ENCODE data around the gene CYP2B6. TPM values are rescaled to one million over a fixed set of nuclear protein-coding genes. Genes with fewer than 3 reads are reported as not detected.

The CYP2B6 gene
- total RNA-seq, 1 experiment from 2014 or later, result not detected

GRCh38 chr19:41013359-41013758 is 22.3 kb downstream of the CYP2B6 start:
- no peak for TF ChIP-seq CTCF (conservative IDR thresholded peaks at IDR 0.05; ENCODE audit: low read depth, low read length)
- no peaks in the 10 kb centered on the region for H3K4me1 ChIP-seq (ENCODE audit: insufficient read depth, low read length, poor library complexity, severe bottlenecking)
- peaks cover 36% of the 10 kb centered on the region for H3K27me3 ChIP-seq (replicated peaks; ENCODE audit: insufficient read depth, low read depth, low read length, poor library complexity)
- intact Hi-C loops (cut with micrococcal nuclease; ENCODE audit: unreplicated experiment), result no loop called here
- no peak for DNase-seq (ENCODE audit: low spot score)
- BruUV-seq (replicated peaks), result no TSS peak
- no peak overlapping the region for H3K4me3 ChIP-seq (ENCODE audit: low read depth, low read length, poor library complexity, severe bottlenecking)
- no peak overlapping the region for H3K27ac ChIP-seq (ENCODE audit: low read depth, low read length, poor library complexity, severe bottlenecking)
- ChIA-PET CTCF (no interaction called here), POLR2A (ENCODE audit: low non-redundant PET) (no interaction called here)
- no peaks in the 10 kb centered on the region for H3K9me3 ChIP-seq (ENCODE audit: low read depth, low read length, poor library complexity, severe bottlenecking)
- H3K36me3 ChIP-seq (ENCODE audit: insufficient read depth, low read length, poor library complexity, severe bottlenecking), result no peaks in the 10 kb centered on the region

GRCh38 chr19:41014643-41015042 is 23.6 kb downstream of the CYP2B6 start:
- no peak for TF ChIP-seq CTCF (conservative IDR thresholded peaks at IDR 0.05; ENCODE audit: low read depth, low read length)
- TF ChIP-seq EZH2 (IDR thresholded peaks at IDR 0.05; ENCODE audit: borderline replicate concordance, low read depth, low read length, poor library complexity, severe bottlenecking), result no peak
- intact Hi-C loops (cut with micrococcal nuclease; ENCODE audit: unreplicated experiment), result no loop called here
- Histone ChIP-seq H3K27ac (ENCODE audit: low read depth, low read length, poor library complexity, severe bottlenecking) (no peak overlapping the region), H3K4me3 (ENCODE audit: low read depth, low read length, poor library complexity, severe bottlenecking) (no peak overlapping the region), H3K4me1 (ENCODE audit: insufficient read depth, low read length, poor library complexity, severe bottlenecking) (no peaks in the 10 kb centered on the region), H3K9me3 (ENCODE audit: low read depth, low read length, poor library complexity, severe bottlenecking) (no peaks in the 10 kb centered on the region), H3K36me3 (ENCODE audit: insufficient read depth, low read length, poor library complexity, severe bottlenecking) (no peaks in the 10 kb centered on the region), H3K27me3 (replicated peaks; ENCODE audit: insufficient read depth, low read depth, low read length, poor library complexity) (peaks cover 36% of the 10 kb centered on the region)
- ChIA-PET CTCF (no interaction called here), POLR2A (ENCODE audit: low non-redundant PET) (no interaction called here)
- no peak for DNase-seq (ENCODE audit: low spot score)
- BruUV-seq (replicated peaks), result no TSS peak

- CTCF ChIA-PET, result no interaction called here
- no peak for TF ChIP-seq EZH2 (IDR thresholded peaks at IDR 0.05; ENCODE audit: borderline replicate concordance, low read depth, low read length, poor library complexity, severe bottlenecking)
- no peak for TF ChIP-seq CTCF (conservative IDR thresholded peaks at IDR 0.05; ENCODE audit: low read depth, low read length)
- Histone ChIP-seq H3K36me3 (ENCODE audit: insufficient read depth, low read length, poor library complexity, severe bottlenecking) (no peaks in the 10 kb centered on the region), H3K4me1 (ENCODE audit: insufficient read depth, low read length, poor library complexity, severe bottlenecking) (no peaks in the 10 kb centered on the region), H3K4me3 (ENCODE audit: low read depth, low read length, poor library complexity, severe bottlenecking) (no peak overlapping the region), H3K9me3 (ENCODE audit: low read depth, low read length, poor library complexity, severe bottlenecking) (no peaks in the 10 kb centered on the region), H3K27me3 (replicated peaks; ENCODE audit: insufficient read depth, low read depth, low read length, poor library complexity) (peaks cover 26% of the 10 kb centered on the region), H3K27ac (ENCODE audit: low read depth, low read length, poor library complexity, severe bottlenecking) (no peak overlapping the region)
- BruUV-seq (replicated peaks), result no TSS peak
- intact Hi-C loops (cut with micrococcal nuclease; ENCODE audit: unreplicated experiment), result no loop called here
- DNase-seq (ENCODE audit: low spot score), result no peak
- POLR2A ChIA-PET (ENCODE audit: low non-redundant PET), result no interaction called here
These were observed 25.5 kb downstream of the CYP2B6 start for GRCh38 chr19:41016488-41017071.
